ENCODE results near the gene MRPS7.

MRPS7 gene

GRCh38 chr17:75267411-75268232 lies 5.9 kb downstream of the MRPS7 start:
- H3K4me3 ChIP-seq (ENCODE audit: low read depth, low read length): no peak overlapping the region
- TF ChIP-seq, protein P1, sequence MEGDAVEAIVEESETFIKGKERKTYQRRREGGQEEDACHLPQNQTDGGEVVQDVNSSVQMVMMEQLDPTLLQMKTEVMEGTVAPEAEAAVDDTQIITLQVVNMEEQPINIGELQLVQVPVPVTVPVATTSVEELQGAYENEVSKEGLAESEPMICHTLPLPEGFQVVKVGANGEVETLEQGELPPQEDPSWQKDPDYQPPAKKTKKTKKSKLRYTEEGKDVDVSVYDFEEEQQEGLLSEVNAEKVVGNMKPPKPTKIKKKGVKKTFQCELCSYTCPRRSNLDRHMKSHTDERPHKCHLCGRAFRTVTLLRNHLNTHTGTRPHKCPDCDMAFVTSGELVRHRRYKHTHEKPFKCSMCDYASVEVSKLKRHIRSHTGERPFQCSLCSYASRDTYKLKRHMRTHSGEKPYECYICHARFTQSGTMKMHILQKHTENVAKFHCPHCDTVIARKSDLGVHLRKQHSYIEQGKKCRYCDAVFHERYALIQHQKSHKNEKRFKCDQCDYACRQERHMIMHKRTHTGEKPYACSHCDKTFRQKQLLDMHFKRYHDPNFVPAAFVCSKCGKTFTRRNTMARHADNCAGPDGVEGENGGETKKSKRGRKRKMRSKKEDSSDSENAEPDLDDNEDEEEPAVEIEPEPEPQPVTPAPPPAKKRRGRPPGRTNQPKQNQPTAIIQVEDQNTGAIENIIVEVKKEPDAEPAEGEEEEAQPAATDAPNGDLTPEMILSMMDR (IDR thresholded peaks at IDR 0.05; ENCODE audit: low read depth, low read length): no peak

DNA sequence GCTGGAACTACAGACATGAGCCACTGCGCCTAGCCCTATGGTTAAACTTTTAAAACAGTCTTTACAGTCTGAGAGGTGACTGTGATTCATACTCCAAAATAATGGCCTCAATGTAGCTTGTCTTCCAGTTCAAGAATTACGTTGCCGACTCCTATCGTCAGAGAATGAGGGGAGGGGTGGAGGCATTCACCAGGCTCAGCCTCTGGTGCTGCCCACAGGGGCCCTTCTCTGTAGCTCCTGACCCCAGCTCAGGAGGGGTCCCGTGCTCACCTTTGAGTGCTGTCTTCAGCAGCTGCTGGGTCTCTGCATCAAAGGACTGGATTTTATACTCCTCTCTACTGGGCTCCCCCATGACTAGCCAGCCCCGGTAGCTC lies 8.2 kb downstream of the MRPS7 start:
- H3K4me3 ChIP-seq (ENCODE audit: low read depth, low read length): peak overlapping the region; percentile 87
- TF ChIP-seq, protein P1 (IDR thresholded peaks at IDR 0.05; ENCODE audit: low read depth, low read length): no peak

DNA sequence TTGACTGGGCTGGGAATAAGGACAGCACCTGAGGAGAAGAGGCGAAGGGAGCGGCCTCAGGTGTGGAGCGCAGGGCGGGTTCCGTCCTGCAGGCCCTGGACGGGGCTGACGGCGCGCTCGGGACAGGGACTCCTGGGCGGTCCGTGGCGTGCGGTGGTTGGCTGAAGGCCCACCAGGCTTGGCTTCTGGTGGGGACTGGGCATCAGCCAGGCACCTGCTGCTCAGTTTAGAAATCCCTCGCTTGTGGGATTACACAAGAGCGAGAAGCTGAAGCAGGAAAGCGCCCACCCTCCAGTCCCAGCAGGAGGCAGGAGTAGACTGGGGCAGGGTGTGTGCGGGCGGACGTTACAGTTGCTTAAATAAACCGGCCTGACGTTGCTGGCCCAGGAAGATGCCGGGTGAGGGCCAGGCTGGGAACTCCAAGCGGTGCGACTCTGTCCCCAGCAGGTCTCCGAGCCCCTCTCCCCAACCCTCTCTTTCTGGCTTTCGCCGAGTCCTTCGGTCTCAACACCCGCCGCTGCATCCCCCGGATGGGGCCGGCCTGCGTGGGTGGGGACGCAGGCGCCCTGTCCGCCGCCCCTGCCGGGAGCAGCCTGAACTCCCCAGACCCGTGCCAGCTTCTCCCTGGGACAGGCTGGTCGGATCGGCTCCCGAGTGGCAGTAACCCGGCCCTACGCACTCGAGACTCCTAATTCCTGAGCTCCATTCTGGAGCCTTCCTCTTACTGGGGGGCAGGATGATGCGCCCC lies 8.7 kb downstream of the MRPS7 start:
- TF ChIP-seq, protein P1 (IDR thresholded peaks at IDR 0.05; ENCODE audit: low read depth, low read length): peak; percentile 41
- peak overlapping the region; percentile 87 for H3K4me3 ChIP-seq (ENCODE audit: low read depth, low read length)

GRCh38 chr17:75270966-75271232 lies 9.2 kb downstream of the MRPS7 start, which contains the start of gene MIF4GD:
TSS of gene MIF4GD (minus strand) at chr17:75271231. CDS start at chr17:75270195, 1,036 bp downstream.
- peak within 1 kb of the TSS; percentile 87 for H3K4me3 ChIP-seq (ENCODE audit: low read depth, low read length)

GRCh38 chr17:75271233-75271954 lies 9.7 kb downstream of the MRPS7 start:
- H3K4me3 ChIP-seq (ENCODE audit: low read depth, low read length): peak overlapping the region; percentile 87
- TF ChIP-seq, protein P1 (IDR thresholded peaks at IDR 0.05; ENCODE audit: low read depth, low read length): peak; percentile 28; the same call in 1 of the 2 replicates

More at GRCh38 chr17:75270966-75271232, 9.2 kb downstream of the MRPS7 start, which contains the start of gene MIF4GD:
- TF ChIP-seq, protein P1 (IDR thresholded peaks at IDR 0.05; ENCODE audit: low read depth, low read length): no peak

GRCh38 chr17:75271955-75272847 lies 10.5 kb downstream of the MRPS7 start:
- TF ChIP-seq, protein P1 (IDR thresholded peaks at IDR 0.05; ENCODE audit: low read depth, low read length): no peak
- peak overlapping the region; percentile 72 for H3K4me3 ChIP-seq (ENCODE audit: low read depth, low read length)
